RCC 7860 (cell line): Measurements from ENCODE around the gene SCART1.
"Not testable (repeated sequence)": the region's sequence is repeated elsewhere in the genome, so short reads cannot be mapped to it uniquely, and the experiment has no call there.

Source experiments
- DNase-seq: peaks from one replicate; pipeline ENCODE4 v3.0.0-alpha.2; 2015; ENCODE audit warnings: low spot score
- FAIRE-seq: peaks from 2 replicates; lab custom pipeline; 2012; peaks lifted over from hg19 to GRCh38; lab: Jason Lieb, UNC

SCART1 gene

GRCh38 chr10:133453516-133454203 lies at the start of gene SCART1:
Gene SCART1 (plus strand): TSS chr10:133453945. CDS start chr10:133453998, 53 bp downstream.
- DNase-seq (no peak), FAIRE-seq (no peak)

DNA sequence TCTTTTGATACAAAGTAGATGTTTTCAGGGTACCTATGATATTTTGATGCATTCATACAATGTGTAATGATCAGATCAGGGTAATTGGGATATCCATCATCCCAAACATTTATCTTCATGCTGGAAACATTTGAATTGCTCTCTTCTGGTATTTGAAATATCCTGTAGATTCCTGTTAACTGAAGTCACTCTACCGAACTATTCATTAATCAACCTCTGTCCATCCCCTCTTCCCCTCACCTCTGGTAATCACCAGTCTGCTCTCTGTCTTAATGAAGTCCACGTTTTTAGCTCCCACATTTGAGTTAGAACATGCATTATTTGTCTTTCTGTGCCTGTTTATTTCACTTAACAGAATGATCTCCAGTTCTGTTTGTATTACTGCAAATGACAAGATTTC lies 48.5 kb upstream of the SCART1 start:
- FAIRE-seq = no peak
- DNase-seq = no peak

GRCh38 chr10:133405844-133406527 lies 47.8 kb upstream of the SCART1 start:
- DNase-seq (no peak), FAIRE-seq (peak; percentile 5)

DNA sequence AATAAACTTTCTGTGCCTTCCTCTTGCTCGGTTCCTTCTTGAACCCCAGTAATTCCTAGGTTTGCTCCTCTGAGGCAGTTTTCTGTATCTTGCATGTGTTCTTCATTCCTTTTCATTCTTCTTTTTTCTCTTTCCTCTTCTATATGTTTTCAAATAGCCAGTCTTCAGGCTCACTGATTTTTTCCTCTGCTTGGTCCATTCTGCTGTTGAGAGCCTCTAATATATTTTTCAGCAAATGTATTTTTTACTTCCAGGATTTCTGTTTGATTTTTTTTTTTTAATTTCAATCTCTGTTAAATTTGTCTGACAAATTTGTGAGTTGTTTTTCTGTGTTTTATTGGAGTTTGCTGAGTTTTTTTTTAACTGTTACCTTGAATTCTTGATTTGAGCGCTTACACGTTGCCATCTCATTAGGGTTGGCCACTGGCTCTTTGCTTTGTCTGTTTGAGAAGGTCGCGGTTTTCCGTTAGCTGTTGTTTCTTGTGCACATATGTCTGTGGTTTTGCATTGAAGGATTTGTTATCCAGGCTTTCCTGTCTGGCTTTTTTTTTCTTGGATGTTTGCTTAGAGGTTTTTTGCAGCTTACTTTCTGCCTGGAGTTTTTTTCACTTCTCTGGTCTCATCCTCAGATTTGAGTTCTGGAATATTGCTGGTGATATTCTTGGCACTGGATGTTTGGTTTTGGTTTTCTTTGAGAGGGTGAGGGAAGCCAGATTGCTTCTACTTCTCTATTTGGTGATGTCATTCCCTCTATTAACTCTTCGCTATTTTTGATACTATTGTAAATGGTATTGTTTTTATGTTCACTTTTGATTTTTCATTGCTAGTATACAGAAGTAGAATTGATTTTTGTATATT lies 42.0 kb upstream of the SCART1 start:
- FAIRE-seq (no peak), DNase-seq (no peak)

- no peak for DNase-seq
- no peak for FAIRE-seq
These were observed 41.4 kb upstream of the SCART1 start for GRCh38 chr10:133412381-133412711.

DNA sequence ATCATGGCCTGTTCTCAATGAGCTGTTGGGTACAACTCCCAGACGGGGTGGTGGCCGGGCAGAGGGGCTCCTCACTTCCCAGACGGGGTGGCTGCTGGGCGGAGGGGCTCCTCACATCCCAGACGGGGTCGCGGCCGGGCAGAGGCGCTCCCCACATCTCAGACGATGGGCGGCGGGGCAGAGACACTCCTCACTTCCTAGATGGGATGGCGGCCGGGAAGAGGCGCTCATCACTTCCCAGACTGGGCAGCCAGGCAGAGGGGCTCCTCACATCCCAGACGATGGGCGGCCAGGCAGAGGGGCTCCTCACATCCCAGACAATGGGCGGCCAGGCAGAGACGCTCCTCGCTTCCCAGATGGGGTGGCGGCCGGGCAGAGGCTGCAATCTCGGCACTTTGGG lies 39.3 kb upstream of the SCART1 start:
- not testable (repeated sequence) for FAIRE-seq, DNase-seq

DNA sequence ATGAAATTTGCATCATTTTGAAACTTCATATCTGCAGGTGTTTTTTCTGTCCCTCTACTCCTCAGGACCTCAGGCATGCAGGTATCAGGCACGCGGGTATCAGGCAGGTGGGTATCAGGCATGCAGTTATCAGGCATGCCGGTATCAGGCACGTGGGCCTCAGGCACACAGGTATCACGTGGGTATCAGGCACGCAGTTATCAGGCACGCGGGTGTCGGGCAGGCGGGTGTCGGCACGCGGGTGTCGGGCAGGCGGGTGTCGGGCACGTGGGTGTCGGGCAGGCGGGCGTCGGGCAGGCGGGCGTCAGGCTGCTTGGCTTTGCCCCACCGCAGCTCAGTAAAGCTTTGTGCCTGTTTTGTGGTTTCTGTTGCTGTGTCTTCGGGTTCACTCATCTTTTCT lies 38.0 kb upstream of the SCART1 start:
- DNase-seq (no peak), FAIRE-seq (no peak)

GRCh38 chr10:133418289-133418993 lies 35.3 kb upstream of the SCART1 start:
- DNase-seq (no peak), FAIRE-seq (no peak)

DNA sequence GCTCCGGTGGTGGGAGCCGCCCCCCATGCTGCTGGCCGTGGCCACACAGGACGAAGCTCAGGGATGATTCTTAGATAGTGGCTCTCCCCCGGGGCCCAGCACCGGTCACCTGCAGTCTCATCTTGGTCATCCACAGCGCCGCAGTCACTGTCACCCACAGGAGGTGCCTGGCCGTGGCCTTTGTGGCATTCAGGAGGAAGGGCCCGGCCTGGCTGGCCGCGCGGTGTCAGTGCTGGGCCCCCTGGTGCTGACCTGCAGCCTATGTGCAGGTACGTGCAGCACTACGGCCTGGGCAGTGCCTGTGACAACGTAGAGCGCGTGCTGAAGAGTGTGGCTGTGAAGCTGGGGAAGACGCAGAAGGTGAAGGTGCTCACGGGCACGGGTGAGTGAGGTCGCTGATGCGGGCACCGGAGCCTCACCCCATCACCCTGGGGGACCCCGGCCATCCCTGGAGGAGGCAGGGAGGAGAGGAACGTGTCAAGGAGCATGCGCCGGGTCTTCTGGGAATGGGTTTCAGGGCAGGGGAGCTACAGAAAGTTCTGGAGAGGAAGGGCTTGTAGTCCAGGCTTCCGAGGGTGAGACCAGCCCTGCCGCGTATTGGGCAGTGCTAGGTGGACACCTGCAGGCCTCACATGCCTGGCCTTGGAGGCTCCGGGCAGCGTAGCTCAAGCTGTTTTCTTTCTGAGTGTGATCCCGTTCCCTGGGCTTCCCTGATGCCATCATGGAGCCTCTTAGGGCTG lies 34.4 kb upstream of the SCART1 start:
- no peak for FAIRE-seq

DNA sequence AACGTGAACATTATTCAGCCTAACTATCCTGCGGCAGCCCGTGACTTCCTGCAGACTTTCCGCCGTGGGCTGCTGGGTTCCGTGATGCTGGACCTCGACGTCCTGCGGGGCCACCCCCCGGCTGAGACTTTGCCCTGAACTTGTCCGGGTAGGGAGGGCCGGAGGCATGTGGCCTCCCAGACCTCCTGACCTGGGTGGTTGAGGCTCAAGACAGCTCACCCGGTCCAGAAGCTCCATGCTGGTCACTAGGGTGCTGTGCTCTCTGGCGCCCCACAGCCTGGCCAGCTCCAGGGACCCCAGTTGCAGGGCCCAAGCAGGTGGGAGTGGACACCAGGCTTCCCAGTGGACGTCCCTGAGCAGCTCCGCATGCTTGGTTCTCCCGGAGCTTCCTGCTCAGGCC lies 33.7 kb upstream of the SCART1 start:
- DNase-seq = no peak
- no peak for FAIRE-seq

More for the DNA sequence above, 34.4 kb upstream of the SCART1 start:
- no peak for DNase-seq

- no peak for FAIRE-seq
- DNase-seq = no peak
These were observed 33.2 kb upstream of the SCART1 start for GRCh38 chr10:133420579-133420978.

DNA sequence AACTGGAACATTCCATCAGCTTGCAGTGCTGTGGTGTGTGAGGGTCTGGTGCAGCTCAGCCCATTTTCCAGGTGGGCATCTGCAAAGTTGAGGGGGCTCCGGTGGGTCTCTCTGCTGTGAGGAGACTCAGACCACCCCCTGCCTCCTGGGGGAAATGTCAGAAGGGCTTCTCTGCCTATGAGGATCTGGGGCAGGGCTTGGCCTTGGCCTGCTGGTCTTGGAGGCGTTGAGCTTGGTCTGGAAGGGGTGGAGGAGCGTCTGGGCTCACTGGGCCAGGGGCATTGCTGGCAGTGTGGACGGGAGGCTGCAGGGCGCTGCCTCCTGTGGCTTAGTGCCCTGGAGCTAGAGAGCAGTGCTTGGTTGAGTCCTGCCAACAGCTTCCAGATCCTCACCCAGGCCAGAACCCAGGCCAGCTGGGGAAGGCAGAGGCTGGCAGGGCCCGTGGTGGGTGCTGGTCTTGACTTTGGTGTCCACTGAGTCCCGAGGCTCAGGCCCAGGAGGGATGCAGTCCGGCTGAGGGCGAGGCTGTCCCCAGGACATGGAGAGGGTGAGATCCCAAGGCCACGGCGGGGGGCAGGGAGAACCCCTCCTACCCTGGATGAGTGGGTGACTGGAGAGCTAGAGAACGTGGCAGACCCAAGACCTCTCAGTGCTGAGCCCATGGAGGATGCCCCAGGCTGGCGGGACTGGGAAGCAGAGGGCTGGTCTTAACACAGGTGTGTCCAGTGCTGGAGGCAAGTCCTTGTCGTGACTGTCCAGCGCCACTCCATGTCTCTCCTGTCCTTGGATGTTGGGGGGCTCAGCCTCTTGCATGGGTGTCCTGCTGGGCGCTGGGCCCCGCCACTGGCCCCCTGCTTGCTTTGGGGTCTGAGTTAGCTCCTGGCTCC lies 32.2 kb upstream of the SCART1 start:
- DNase-seq (no peak), FAIRE-seq (no peak)

DNA sequence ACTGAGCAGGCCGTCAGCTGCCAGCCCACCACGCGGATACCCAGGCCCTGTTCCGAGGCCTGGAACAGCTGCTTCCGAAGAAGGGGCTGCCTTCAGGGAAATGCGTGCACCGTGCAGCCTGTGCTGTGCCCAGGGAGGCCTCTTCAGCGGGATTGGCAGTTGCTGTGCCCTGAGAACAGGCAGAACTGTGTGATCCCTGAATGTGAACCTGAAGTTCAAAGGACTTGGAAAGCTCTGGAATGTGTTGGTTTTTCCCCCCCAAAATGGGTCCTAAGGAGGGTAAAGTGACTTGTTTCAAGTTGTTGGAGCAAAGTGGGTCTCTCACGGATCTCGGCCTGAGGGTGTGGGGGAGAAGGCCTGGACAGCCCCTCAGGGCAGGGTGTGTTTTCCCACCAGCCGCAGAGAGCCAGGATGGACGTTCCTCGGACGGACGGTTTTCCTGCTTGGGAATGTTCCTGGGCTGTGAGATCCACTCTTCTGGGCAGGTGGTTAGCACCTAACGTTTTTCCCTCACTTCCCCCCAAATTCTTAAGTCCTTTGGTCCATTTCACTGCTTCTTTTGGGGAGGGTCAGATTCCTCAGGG lies 31.4 kb upstream of the SCART1 start:
- no peak for DNase-seq
- FAIRE-seq = no peak

GRCh38 chr10:133422807-133423771 lies 30.7 kb upstream of the SCART1 start:
- FAIRE-seq = no peak
- no peak for DNase-seq

DNA sequence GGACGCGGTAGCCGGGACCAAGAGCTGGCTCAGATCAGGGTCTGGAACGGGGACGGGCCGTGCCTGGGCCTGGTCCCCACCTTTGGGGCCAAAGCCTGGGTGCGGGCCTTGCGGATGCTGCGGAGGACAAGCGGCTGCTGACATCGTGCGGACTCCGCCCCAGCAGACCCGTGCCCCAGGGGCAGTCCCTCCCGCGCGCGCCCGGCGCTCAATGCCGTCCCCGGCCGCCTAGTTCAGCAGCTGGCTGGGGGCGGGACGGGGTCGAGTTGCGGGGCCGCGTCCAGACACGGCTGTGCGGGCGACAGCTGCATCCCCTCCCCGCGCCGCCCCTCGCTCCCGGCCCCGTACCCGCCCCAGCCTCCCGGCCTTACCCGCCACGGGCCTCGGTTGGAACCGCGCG lies 29.6 kb upstream of the SCART1 start:
- not testable (repeated sequence) for FAIRE-seq, DNase-seq

GRCh38 chr10:133424601-133425000 lies 29.1 kb upstream of the SCART1 start, which contains the start of gene SPRN:
Gene SPRN (minus strand): TSS chr10:133424625. CDS start chr10:133423681, 944 bp downstream.
- FAIRE-seq, DNase-seq: not testable (repeated sequence)

GRCh38 chr10:133429571-133429970 lies 24.2 kb upstream of the SCART1 start:
- not testable (repeated sequence) for FAIRE-seq
- peak; percentile 1 for DNase-seq
